Endometrial microvascular endothelial cells (primary cell): ENCODE data around the gene PRSS33. TPM values are rescaled to one million over a fixed set of nuclear protein-coding genes. Genes with fewer than 3 reads are reported as not detected.

Experiments used
- in situ Hi-C: cut with HindIII; loops from 2 replicates; pipeline ENCODE4 v1.10.0; 2017; ENCODE audit warnings: low sequenced_read_pairs, low pct_unique_long_range_greater_than_20kb; ENCODE audit errors: inconsistent ontology term
- total RNA-seq: library from RNA; depleted of rRNA; stranded (reverse); fragments of >200 nt; gene quantifications from one replicate; pipeline ENCODE4 v1.2.3, GENCODE V29; 2015; ENCODE audit errors: inconsistent ontology term

Gene PRSS33
- total RNA-seq, 1 donor from 2014 or later: not detected

DNA sequence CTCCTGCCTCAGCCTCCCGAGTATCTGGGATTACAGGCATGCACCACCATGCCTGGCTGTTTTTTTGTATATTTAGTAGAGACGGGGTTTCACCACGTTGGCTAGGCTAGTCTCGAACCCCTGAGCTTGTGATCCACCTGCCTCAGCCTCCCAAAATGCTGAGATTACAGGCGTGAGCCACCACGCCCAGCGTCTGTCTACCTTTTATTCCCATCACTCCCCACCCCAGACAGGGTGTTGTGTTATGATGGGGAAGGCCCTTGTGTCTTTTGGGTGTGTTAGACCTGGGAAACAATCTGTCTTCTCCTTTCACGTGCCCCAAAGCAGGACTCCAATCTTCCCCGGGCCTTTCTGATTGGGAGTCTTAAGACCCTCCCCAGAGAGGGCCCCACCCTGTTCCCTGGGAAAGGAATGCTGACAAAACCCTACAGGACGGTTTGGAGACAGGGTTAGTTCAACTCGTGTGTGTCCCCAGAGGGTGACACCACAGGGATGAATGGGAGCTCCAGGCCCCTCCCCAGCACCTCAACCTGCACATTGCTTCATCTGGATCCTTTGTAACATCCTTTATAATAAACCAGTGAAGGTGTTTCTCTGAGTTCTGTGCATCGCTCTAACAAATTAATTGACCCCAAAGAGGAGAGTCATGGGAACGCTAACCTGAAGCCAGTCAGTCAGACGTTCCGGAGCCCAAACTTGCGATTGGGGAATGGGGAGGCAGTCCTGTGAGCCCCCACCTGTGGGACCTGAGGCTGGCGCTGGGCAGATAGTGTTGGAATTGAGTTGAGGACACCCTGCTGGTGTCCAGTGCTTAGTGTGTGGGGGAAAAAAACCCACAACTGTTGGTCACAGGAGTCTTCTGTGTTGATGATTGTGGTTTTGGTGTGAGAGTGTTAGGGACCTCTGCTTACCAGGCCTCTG, 7.1 kb downstream of the PRSS33 start:
- in situ Hi-C loops: no loop called here

DNA sequence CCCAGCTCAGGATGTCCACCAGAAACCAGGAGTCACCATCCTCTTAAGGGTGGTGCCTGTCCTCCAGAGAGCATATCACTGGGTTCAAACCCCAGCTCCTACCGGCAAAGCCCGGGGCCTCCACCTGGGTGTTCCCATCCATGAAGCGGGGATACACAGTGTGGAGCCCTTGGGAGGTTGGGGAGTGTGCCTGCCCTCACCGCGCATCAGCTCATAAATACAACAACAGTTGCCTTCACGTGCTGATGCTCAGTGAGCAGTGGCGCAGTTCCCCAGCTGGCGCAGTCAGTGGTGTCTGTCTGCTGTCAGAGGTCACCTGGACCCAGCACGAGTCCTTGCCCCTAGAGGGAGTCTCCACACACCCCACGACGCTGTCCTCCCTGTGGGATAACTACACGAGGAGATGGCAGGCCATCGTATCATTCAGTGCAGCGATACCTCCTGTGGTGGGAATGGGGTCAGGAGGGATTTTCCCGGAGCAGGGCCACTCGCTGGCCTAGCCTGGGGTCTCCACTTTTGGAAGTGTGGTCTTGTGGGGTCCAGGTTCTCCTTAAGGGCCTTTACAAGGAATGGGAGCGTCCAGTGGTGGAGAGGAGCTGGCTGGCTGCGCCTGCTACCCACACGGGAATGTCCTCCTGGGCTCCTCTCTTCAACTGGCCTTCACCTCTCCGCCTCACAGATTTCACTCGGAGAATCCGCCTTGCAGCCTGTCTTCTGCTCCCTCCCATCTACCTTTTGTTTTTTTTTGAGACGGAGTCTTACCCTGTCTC, 8.0 kb downstream of the PRSS33 start:
- in situ Hi-C loops: no loop called here

DNA sequence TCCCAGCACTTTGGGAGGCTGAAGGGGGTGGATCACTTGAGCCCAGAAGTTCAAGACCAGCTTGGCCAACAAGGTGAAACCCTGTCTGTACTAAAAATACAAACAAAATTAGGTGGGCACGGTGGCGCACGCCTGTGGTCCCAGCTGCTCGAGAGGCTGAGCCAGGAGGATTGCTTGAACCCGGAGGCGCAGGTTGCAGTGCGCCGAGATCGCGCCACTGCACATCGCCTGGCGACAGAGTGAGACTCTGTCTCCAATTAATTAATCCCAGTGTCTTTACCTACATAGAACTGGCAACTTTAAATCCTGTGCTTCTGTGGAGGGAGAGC, 8.8 kb downstream of the PRSS33 start:
- in situ Hi-C loops: no loop called here

DNA sequence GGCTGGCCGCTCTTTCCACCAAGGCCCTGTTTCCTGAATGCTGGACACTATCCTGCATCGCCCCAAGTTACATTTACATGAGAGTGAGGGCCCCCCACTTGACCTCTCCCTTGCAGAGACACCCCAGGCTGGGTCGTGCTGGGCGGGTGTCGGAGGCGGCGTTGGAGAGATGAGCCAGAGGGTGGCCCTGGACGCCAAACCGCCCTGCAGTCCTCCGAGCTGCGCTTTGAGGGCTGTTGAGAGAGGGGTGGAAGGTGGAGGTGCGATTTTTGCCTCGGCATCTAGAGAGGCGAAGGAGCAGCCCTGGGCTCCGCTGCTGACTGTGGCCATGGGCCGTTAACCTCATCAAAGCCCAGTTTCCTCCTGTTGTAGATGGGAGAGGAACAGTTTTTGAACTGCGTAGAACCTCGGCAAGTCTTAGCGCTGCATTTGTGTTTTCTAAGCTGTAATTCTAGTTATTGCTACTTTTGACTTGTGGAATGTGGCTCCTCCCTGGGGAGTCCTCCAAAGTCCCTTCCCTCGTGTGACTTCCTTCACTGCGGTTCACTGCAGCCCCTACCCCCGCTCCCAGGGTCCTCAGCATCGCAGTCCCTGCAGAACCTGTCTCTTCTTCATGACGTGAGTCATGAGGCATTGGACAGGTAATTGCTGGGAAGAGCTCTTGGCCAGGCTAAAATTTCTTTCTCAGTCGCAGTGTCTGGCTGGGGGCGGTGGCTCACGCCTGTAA, 9.3 kb downstream of the PRSS33 start:
- in situ Hi-C loops: no loop called here

DNA sequence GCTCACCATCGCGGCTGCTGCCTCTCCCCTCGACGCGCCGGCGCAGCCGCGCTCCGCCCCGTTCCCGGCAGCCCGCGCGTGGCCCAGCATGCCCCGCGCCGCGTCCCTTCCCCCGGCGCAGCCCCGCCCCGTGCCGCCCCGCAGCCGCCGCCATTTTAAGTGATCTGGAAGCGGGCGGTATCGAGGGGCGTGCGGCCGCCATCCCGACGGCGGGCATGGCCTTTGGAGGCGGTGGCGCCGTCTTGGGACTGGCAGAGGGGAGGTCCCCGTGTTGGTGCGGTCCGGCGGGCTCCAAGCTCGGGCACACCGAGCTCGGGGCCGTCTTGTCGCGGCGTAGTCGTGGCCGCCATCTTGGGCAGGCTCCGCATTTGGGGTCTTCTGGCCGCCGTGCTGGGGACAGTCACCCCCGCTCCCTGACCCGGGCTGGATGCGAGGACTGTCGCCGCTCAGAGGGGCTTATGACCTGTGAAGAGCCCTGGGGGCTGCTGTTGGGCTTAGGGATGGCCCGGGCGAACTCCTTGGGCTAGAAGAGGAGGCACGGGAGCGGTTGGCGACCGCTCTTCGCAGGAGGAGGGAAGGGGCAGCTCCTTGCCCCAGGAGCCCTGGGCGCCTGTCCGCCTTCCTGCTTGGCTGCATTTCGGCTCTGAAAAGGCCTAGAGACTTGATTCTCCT, 10.0 kb downstream of the PRSS33 start, which contains the start of gene ELOB:
Gene ELOB, minus strand, starts transcription at position 50 of the 672 bp plus-strand sequence. Its CDS starts 41 bp downstream, at position 9.
- in situ Hi-C loops: no loop called here

DNA sequence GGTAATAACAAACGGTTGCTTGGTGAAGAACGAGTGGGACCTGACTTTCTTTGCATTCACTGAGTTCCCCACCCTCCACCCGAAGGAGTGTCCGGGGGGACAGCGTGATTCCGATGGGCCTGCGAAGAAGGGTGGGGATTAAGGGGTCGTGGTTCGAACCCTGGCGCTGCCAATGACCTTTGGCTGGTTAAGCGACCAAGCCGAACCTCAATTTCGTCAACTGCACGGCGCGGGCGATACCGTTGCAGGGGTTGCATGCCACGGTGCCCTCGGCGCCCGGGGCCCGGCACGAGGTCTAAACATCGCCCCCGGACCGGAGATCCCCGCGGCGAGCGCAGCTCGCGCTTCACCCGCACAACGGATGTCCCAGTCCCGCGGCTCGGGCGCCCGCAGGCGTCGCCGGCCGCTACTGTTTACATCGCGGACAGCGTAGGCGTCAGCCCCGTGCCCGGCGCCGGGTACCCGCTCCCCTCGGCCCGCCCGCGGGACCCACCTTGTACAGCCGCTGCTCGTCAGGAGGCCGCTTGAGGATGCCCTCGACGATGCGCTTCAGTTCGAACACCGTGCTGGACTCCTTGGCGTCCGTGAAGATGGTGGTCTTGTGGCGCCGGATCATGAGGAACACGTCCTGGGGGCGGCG, 10.7 kb downstream of the PRSS33 start:
- in situ Hi-C loops: no loop called here

DNA sequence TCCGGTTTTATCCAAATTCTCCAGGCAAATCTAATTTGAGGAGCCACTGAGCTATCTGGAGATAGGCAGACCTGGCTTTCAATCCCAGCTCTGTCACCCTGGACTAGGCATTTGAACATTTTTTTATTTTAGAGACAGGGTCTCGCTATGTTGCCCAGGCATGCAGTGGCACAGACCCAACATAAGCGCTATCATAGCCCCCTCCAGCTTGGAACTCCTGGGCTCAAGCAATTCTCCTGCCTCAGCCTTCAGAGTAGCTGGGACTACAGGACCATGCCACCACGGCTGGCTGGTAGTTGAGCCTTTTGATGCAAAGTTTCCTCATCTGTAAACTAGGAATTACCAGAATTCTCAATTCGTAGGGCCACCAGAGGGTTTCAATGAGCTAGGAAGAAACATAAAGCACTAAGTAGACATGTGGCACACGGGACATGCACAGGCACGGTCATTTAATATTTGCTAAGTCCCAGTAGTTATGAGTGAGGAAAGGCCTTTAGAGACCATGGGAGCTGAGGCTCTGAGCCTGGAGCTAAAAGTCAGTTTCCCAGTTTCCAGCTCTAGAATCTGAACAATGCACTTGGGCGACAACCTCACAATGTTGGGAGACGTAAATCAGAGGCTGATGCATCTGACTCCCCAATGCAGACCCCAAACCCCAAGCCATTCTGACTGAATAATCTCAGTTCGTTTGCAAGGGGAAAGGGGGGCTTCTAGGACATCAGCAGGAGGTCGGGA, 11.4 kb downstream of the PRSS33 start:
- in situ Hi-C loops: no loop called here

DNA sequence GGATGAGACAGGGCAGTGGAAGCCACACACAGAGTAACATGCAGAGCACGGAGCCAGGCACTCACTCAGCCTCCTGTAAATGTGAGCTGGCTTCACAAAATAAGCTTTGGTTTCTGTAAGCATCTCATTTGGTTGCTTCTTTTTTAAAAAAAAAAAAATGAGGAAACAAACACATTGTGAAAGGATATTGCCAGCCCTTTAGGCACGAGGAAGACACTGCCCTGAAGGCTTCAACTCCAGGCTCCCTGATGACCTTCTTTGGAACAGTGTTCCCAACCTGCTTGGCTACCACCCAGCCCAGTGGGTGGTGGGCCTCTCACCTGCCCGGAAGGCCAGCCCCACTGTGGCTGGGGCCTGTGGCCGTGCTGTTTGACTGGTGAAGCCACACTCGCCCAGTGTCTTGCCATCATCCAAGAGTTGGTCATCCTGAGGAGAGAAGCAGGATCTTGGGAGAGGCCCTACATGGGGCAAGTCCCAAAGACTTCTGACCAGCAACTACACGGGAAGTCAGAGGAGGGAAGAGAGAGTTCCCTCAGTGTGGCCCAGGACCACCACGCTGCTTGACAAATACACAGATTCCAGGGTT, 12.1 kb downstream of the PRSS33 start:
- in situ Hi-C loops: no loop called here

DNA sequence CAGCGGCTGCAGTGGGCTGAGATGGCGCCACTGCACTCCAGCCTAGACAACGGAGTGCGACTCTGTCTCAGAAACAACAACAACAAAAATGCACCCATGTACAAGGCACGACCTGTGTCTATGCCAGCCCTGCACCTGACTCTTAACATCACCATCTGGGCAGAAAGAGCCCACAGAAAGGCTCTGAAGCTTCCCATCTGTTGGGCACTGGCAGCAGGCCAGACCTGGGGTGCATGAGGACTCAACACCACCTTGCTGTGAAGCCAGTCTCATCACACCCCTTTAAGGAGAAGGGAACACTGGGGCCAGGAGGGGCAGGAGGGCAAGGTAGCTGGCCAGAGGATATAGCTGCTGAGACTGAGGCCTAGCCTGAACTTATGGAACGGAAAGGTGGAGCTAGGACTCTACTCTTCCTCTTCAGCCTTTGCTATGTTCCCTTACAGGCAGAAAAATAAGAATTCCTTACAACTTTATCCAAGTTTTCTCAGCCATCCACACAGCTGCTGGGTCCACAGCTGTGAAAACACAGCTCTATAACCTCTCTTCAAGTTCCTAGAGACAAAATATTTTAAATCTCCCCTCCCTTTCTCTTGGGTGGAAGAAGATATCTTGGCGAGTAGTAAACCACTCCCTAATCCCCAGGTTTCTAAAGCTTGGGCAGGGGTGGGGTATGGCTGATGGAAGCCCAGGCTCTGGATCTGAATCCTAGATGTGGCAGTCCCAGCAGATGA, 13.0 kb downstream of the PRSS33 start:
- in situ Hi-C loops: no loop called here

DNA sequence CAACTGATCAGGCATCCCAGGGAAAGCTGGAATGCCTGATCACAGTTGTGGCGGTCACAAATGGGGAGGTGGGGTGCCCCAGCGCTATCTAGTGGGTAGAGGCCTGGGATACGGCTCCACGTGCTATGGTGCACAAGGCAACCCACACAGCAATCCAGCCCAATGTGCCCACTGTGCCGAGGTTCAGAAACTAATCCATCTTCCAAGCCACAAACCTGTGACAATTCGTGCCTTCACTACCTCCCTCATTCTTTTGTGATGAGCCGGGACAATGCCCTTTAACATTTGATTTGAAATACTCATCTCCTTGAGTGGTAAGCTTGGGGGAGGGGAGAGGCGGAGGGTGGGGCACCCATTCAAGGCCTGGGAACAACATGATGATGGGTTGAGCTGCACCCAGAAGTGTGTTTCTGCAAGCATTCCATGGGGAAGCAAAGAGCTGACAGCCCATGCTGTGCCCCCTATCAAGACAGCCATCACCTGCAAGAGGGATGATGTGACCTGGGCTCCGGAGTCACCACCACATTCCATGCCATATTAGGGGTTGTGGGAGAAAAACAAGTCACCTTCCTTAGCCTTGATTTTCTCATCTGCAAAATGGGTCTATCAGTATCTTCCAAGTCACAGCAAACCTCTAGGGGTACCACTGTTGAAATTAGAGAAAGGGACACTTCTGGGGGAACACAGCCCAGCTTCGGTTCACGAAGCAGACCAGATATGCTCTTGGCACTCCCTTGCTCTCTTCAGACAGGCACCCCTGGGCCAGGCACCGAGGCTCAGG, 14.0 kb downstream of the PRSS33 start:
- in situ Hi-C loops: no loop called here

DNA sequence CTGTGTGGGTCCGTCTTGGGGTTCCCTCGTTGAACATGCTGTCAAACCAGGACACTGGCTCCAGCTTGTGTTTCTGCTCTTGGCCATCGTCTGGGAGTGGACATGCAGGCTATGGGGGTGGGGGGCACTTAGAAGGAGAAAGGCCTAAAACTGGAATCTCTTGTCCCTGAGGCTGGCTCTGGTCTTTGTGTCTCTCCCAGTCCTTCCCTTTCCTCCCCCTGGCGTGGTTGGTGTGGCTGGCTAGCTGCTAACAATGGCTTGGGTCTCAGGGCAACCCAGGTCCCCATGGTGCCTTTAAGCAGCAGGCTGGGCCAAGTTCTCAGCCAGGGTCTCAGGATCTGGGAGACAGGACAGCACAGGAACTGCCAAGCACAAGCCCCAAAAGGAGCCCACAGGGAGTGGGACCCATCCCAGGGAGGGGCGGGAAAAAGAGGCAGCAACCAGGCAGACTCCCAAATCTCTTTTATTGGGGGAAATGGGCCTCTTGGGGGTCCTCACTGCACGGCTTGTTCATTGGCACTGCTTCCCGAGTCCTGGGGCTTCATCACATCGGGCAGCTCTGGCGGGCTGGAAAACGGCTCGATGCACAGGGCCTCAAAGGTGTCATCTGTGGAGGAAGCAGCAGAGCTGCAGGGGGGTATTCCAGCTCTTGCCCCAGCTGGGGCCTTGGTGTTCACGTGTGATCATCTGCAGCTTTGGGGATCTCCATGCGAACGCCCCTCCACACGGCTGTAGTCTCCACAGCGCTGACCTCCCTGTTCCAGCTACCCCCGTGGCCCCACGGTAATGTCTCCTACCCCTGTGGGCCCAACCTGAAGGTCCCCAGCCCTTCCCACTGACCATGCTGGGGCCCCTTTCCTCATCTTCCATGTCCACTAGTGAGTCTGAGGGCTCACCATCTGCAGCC, 15.6 kb downstream of the PRSS33 start:
- in situ Hi-C loops: no loop called here

DNA sequence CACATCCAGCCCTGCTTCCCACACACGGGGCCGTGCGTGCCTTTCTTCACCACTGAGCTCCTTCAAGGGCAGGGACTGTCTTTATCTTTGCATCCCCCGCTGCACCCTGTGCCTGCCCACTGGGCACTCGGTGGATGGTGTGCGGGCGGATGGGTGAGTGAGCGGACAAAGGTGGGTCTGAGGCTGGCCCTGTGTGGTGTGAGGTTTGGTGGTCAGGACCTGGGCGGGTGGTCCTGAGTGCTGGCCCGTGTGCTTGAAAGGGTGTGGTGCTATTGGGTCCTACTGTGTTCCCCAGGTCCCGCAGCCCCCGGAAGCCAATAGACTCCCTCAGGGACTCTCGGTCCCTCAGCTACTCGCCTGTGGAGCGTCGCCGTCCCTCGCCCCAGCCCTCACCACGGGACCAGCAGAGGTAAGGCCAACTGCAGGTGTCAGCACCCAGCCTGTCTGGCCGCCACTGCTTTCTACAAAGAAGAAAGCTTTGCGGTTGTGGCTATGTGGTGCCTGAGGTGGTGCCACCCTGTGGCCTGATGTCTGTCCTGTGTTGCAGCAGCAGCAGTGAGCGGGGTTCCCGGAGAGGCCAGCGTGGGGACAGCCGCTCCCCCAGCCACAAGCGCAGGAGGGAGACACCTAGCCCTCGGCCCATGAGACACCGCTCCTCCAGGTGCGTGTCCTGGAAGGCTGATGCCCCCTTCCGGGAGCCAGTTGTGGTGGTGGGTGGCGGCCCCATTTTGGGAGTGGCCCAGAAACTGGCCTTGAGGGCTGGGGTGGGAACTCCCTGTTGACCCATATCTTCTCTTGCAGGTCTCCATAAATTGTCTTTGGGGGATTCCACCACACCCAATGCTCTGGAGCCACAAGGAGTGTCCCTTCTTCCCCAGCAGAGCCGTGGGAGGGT, 17.1 kb downstream of the PRSS33 start:
- in situ Hi-C loops: no loop called here

DNA sequence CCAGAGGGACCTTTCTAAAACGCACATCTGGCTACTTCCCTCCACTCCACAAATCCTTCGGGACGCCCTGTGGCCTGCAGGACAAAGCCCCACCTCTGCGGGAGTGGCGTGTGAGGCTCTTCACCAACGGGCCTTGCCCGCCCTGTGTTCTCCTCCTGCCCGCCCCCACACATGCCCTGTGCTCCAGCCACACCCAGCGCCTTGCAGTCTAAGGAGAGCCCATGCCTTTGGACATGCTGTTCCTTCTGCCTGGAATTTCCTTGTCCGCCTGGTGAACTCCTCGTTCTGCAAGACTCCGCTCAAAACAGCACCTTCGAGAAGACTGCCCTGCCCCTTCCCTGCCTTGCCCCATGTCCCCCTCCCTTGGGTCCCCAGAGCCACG, 17.7 kb downstream of the PRSS33 start:
- in situ Hi-C loops: no loop called here

DNA sequence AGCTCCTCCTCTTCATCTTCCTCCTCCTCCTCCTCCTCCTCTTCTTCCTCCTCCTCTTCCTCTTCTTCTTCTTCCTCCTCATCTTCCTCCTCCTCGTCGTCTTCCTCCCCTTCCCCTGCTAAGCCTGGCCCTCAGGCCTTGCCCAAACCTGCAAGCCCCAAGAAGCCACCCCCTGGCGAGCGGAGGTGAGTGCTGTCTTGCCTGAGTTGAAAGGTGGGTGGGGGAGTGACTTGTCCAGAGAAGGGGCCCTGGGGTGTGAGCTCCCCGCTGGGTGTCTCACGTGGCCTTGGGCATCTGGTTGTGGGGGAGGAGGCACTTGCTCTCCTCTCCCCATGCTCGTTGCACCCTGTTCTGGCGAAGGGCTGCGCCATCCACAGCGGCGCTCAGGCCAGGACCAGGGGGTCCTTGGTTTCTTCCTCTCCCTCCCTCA, 18.2 kb downstream of the PRSS33 start:
- in situ Hi-C loops: no loop called here
